ENCODE measurements around the gene HYAL2.

Gene HYAL2

GRCh38 chr3:50325497-50326181, 3.1 kb upstream of the HYAL2 start:
- H3K9me3 ChIP-seq (ENCODE audit: control insufficient read depth in 1 of 2, low read length in 2 of 2) = no peaks in the 10 kb centered on the region
- peaks cover 15 to 49% of the 10 kb centered on the region in 2 donors for H3K4me1 ChIP-seq (ENCODE audit: control insufficient read depth in 1 of 2, insufficient read depth in 2 of 2, low read length in 2 of 2)
- H3K27ac ChIP-seq (ENCODE audit: low read length) = no peak overlapping the region
- no peaks in the 10 kb centered on the region for H3K27me3 ChIP-seq (ENCODE audit: low read depth, low read length)
- H3K36me3 ChIP-seq (ENCODE audit: control insufficient read depth in 1 of 2, insufficient read depth in 2 of 2, low read length in 2 of 2) = peaks cover 13 to 26% of the 10 kb centered on the region in 2 donors
- H3K4me3 ChIP-seq (ENCODE audit: low read depth in 1 of 2, low read length in 2 of 2) = no peak overlapping the region

DNA sequence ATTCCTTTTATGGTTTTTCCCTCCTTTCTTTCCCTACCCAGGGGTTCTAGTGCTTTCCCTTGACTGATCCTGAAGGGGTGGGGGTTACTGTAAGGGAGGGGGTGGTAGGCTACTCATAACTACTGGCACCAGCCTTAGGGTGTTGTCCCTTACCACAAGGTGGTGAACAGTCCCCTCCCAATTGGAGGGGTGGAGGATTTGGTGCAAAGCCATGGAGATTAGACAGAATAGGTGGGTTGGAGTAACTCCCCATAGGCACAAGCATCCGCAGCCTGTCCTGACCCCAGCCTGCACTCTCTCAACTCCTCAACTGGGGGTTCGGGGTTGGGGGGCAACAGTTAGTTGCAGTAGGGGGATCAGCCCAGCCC, 2.6 kb upstream of the HYAL2 start:
- no peaks in the 10 kb centered on the region for H3K9me3 ChIP-seq (ENCODE audit: control insufficient read depth in 1 of 2, low read length in 2 of 2)
- peaks cover 7 to 21% of the 10 kb centered on the region in 2 donors for H3K36me3 ChIP-seq (ENCODE audit: control insufficient read depth in 1 of 2, insufficient read depth in 2 of 2, low read length in 2 of 2)
- no peaks in the 10 kb centered on the region for H3K27me3 ChIP-seq (ENCODE audit: low read depth, low read length)
- H3K27ac ChIP-seq (ENCODE audit: low read length) = peak overlapping the region; percentile 8
- H3K4me1 ChIP-seq (ENCODE audit: control insufficient read depth in 1 of 2, insufficient read depth in 2 of 2, low read length in 2 of 2) = peaks cover 20 to 54% of the 10 kb centered on the region in 2 donors
- no peak overlapping the region for H3K4me3 ChIP-seq (ENCODE audit: low read depth in 1 of 2, low read length in 2 of 2)

DNA sequence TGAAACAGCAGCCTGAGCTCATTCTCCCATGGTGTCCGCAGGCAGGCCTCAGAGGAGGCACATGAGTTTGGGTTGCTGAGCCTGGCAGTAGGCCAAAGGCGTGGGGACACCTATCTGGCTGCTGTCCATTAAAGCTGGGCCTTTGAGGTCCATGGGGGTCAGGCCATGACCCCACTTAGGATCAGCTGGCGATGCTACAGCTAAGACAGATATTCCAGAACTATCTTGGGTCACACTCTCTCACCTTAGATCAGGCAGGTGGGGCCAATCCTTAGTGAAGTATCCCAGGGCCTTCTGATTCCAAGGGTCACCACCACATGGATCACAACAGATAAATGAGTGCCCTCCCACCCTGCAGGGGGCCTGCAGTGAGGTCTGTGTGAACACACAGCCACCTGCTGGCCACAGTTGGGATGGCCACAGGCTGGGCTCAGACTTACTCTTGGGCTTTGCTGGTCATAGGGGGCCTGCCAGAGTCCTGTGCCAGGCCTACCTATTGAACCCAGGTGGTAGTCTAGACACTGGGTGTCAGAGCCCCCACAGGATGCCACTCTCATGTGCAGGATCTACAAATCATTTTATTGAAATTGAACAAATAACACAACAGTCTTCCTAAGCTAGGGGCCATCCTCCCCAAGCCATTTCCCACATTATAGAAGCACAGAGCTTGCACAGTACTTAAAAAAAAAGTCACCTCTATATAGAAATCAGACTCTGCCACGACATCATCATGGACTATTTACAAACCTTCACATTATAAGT, 2.0 kb upstream of the HYAL2 start:
- peak overlapping the region; percentile 46 for H3K27ac ChIP-seq (ENCODE audit: low read length)
- no peak overlapping the region for H3K4me3 ChIP-seq (ENCODE audit: low read depth in 1 of 2, low read length in 2 of 2)
- peaks cover 22 to 59% of the 10 kb centered on the region in 2 donors for H3K4me1 ChIP-seq (ENCODE audit: control insufficient read depth in 1 of 2, insufficient read depth in 2 of 2, low read length in 2 of 2)
- H3K36me3 ChIP-seq (ENCODE audit: control insufficient read depth in 1 of 2, insufficient read depth in 2 of 2, low read length in 2 of 2) = peaks cover 5 to 17% of the 10 kb centered on the region in 2 donors
- no peaks in the 10 kb centered on the region for H3K9me3 ChIP-seq (ENCODE audit: control insufficient read depth in 1 of 2, low read length in 2 of 2)
- H3K27me3 ChIP-seq (ENCODE audit: low read depth, low read length) = no peaks in the 10 kb centered on the region

DNA sequence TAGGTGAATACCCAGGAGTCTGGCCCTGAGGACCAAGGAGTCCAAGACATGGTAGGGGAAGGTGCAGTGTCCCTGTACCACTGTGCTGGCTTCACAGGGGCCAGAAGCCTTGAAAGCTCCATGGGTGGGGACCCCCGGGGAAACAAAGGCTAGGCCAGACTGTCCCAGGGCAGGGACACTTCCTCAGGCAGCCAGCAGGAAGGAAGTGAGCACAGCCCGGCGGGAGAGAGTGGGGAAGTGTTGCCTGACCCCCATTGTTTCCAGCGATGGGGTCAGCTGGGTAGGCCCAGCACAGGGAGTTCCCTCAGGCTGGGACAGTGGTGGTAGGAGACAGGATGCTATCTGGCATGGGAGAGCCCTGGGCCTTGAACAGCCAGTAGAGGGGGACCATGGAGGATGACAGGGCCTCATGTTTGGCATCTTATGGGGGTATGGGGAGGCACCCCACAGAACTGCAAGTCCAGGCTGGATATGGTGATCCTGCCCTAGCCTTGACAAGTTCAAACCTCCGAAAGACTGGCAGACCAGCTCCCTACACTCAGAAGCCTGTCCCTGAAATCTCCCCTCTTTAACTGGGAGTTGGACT, 1.2 kb upstream of the HYAL2 start:
- Histone ChIP-seq H3K9me3 (ENCODE audit: control insufficient read depth in 1 of 2, low read length in 2 of 2) (no peaks in the 10 kb centered on the region), H3K36me3 (ENCODE audit: control insufficient read depth in 1 of 2, insufficient read depth in 2 of 2, low read length in 2 of 2) (peaks cover 9 to 22% of the 10 kb centered on the region in 2 donors), H3K4me3 (ENCODE audit: low read depth in 1 of 2, low read length in 2 of 2) (no peak overlapping the region), H3K27ac (ENCODE audit: low read length) (peak overlapping the region; percentile 91), H3K27me3 (ENCODE audit: low read depth, low read length) (no peaks in the 10 kb centered on the region), H3K4me1 (ENCODE audit: control insufficient read depth in 1 of 2, insufficient read depth in 2 of 2, low read length in 2 of 2) (peaks cover 27 to 66% of the 10 kb centered on the region in 2 donors)

DNA sequence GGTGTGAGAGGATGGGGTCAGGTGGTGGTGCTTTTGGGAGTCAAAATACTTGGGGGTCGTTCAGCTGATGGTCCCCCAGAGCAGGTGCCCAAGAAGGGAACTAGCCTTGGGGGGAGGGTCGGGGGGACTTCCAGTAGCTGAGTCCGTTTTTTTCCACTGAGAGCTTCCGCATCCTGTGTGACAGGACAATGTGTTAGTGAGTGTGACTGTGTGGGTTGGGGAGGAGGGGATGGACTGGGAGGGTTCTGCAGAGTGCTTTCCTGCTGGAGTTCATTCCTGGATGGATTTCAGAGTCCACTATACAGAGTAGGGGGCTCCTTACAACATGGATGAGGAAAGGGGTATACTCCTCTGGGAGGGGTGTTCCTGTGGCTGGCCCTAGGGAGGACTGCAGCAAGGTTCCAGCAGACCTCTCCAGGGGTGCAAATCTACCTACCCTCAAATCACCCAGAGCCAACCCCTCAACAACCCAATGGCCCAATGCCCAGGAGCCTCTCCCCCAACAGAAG, 601 bp upstream of the HYAL2 start:
- H3K27ac ChIP-seq (ENCODE audit: low read length) = peak overlapping the region; percentile 91
- H3K4me1 ChIP-seq (ENCODE audit: control insufficient read depth in 1 of 2, insufficient read depth in 2 of 2, low read length in 2 of 2) = peaks cover 26 to 68% of the 10 kb centered on the region in 2 donors
- peaks cover 13 to 28% of the 10 kb centered on the region in 2 donors for H3K36me3 ChIP-seq (ENCODE audit: control insufficient read depth in 1 of 2, insufficient read depth in 2 of 2, low read length in 2 of 2)
- no peaks in the 10 kb centered on the region for H3K27me3 ChIP-seq (ENCODE audit: low read depth, low read length)
- H3K4me3 ChIP-seq (ENCODE audit: low read depth in 1 of 2, low read length in 2 of 2) = no peak overlapping the region
- no peaks in the 10 kb centered on the region for H3K9me3 ChIP-seq (ENCODE audit: control insufficient read depth in 1 of 2, low read length in 2 of 2)

- peaks cover 14 to 28% of the 10 kb centered on the region in 2 donors for H3K36me3 ChIP-seq (ENCODE audit: control insufficient read depth in 1 of 2, insufficient read depth in 2 of 2, low read length in 2 of 2)
- H3K27ac ChIP-seq (ENCODE audit: low read length) = peak overlapping the region; percentile 91
- H3K27me3 ChIP-seq (ENCODE audit: low read depth, low read length) = no peaks in the 10 kb centered on the region
- peak overlapping the region; percentile 87 to 95 for H3K4me3 ChIP-seq (ENCODE audit: low read depth in 1 of 2, low read length in 2 of 2)
- H3K9me3 ChIP-seq (ENCODE audit: control insufficient read depth in 1 of 2, low read length in 2 of 2) = no peaks in the 10 kb centered on the region
- peaks cover 25 to 71% of the 10 kb centered on the region in 2 donors for H3K4me1 ChIP-seq (ENCODE audit: control insufficient read depth in 1 of 2, insufficient read depth in 2 of 2, low read length in 2 of 2)
Observed at GRCh38 chr3:50322115-50322385, 495 bp downstream of the HYAL2 start.

- H3K27ac ChIP-seq (ENCODE audit: low read length) = peak overlapping the region; percentile 91
- H3K27me3 ChIP-seq (ENCODE audit: low read depth, low read length) = no peaks in the 10 kb centered on the region
- no peaks in the 10 kb centered on the region for H3K9me3 ChIP-seq (ENCODE audit: control insufficient read depth in 1 of 2, low read length in 2 of 2)
- H3K36me3 ChIP-seq (ENCODE audit: control insufficient read depth in 1 of 2, insufficient read depth in 2 of 2, low read length in 2 of 2) = peaks cover 14 to 28% of the 10 kb centered on the region in 2 donors
- peaks cover 23 to 67% of the 10 kb centered on the region in 2 donors for H3K4me1 ChIP-seq (ENCODE audit: control insufficient read depth in 1 of 2, insufficient read depth in 2 of 2, low read length in 2 of 2)
- peak overlapping the region; percentile 87 to 95 for H3K4me3 ChIP-seq (ENCODE audit: low read depth in 1 of 2, low read length in 2 of 2)
Observed at GRCh38 chr3:50321336-50322114, 1.0 kb downstream of the HYAL2 start.

GRCh38 chr3:50320853-50321335, 1.7 kb downstream of the HYAL2 start:
- H3K4me1 ChIP-seq (ENCODE audit: control insufficient read depth in 1 of 2, insufficient read depth in 2 of 2, low read length in 2 of 2) = peaks cover 23 to 66% of the 10 kb centered on the region in 2 donors

GRCh38 chr3:50319894-50320625, 2.5 kb downstream of the HYAL2 start:
- peaks cover 23 to 65% of the 10 kb centered on the region in 2 donors for H3K4me1 ChIP-seq (ENCODE audit: control insufficient read depth in 1 of 2, insufficient read depth in 2 of 2, low read length in 2 of 2)
- no peaks in the 10 kb centered on the region for H3K27me3 ChIP-seq (ENCODE audit: low read depth, low read length)
- peak overlapping the region; percentile 87 to 95 for H3K4me3 ChIP-seq (ENCODE audit: low read depth in 1 of 2, low read length in 2 of 2)
- no peaks in the 10 kb centered on the region for H3K9me3 ChIP-seq (ENCODE audit: control insufficient read depth in 1 of 2, low read length in 2 of 2)
- peaks cover 16 to 17% of the 10 kb centered on the region in 2 donors for H3K36me3 ChIP-seq (ENCODE audit: control insufficient read depth in 1 of 2, insufficient read depth in 2 of 2, low read length in 2 of 2)
- H3K27ac ChIP-seq (ENCODE audit: low read length) = peak overlapping the region; percentile 91

More at GRCh38 chr3:50320853-50321335, 1.7 kb downstream of the HYAL2 start:
- Histone ChIP-seq H3K27me3 (ENCODE audit: low read depth, low read length) (no peaks in the 10 kb centered on the region), H3K9me3 (ENCODE audit: control insufficient read depth in 1 of 2, low read length in 2 of 2) (no peaks in the 10 kb centered on the region), H3K4me3 (ENCODE audit: low read depth in 1 of 2, low read length in 2 of 2) (peak overlapping the region; percentile 87 to 95), H3K27ac (ENCODE audit: low read length) (peak overlapping the region; percentile 91), H3K36me3 (ENCODE audit: control insufficient read depth in 1 of 2, insufficient read depth in 2 of 2, low read length in 2 of 2) (peaks cover 14 to 21% of the 10 kb centered on the region in 2 donors)

GRCh38 chr3:50319181-50319893, 3.2 kb downstream of the HYAL2 start:
- H3K36me3 ChIP-seq (ENCODE audit: control insufficient read depth in 1 of 2, insufficient read depth in 2 of 2, low read length in 2 of 2) = peaks cover 14 to 17% of the 10 kb centered on the region in 2 donors
- no peak overlapping the region for H3K27ac ChIP-seq (ENCODE audit: low read length)
- H3K9me3 ChIP-seq (ENCODE audit: control insufficient read depth in 1 of 2, low read length in 2 of 2) = no peaks in the 10 kb centered on the region
- H3K4me3 ChIP-seq (ENCODE audit: low read depth in 1 of 2, low read length in 2 of 2) = peak overlapping the region; percentile 30 to 87
- no peaks in the 10 kb centered on the region for H3K27me3 ChIP-seq (ENCODE audit: low read depth, low read length)
- H3K4me1 ChIP-seq (ENCODE audit: control insufficient read depth in 1 of 2, insufficient read depth in 2 of 2, low read length in 2 of 2) = peaks cover 21 to 58% of the 10 kb centered on the region in 2 donors

Measured in muscle layer of duodenum (tissue), 2 donors.